ENCODE data around the gene SFMBT2.

DNA sequence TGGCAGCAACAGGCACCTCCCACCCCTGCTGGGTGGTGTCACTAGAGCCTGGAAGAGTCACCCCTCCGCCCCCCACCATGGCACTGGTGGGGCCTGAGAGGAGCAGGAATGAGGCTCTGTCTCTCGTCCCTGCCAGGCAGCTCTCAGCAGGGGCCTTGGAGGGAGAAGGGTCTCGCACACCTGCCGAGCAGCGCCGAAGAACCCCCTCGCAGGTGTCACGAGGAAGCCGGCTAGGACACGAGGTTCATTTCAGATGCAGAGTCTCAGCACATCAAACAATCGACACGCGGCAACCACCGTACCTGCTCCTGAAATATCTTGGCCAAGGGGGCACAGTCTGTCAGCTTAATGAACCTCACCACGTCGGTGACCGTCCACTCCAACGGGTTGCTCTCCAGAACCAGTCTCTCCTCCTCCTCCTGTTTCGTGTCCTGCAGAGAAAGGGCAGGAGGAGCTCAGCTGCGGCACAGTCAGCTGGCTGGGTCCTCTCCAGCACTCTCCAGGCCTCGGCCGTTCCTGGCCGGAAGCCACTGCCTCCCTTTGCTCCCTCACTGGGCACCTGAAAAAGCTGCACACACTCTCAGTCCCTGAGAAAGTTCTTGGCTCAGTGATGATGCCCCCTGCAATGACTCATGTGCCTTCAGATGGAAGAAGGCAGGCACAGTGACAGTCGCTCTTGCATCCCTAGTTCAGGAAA, 240.1 kb downstream of the SFMBT2 start:
- TF ChIP-seq, protein P1, sequence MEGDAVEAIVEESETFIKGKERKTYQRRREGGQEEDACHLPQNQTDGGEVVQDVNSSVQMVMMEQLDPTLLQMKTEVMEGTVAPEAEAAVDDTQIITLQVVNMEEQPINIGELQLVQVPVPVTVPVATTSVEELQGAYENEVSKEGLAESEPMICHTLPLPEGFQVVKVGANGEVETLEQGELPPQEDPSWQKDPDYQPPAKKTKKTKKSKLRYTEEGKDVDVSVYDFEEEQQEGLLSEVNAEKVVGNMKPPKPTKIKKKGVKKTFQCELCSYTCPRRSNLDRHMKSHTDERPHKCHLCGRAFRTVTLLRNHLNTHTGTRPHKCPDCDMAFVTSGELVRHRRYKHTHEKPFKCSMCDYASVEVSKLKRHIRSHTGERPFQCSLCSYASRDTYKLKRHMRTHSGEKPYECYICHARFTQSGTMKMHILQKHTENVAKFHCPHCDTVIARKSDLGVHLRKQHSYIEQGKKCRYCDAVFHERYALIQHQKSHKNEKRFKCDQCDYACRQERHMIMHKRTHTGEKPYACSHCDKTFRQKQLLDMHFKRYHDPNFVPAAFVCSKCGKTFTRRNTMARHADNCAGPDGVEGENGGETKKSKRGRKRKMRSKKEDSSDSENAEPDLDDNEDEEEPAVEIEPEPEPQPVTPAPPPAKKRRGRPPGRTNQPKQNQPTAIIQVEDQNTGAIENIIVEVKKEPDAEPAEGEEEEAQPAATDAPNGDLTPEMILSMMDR (IDR thresholded peaks at IDR 0.05): no peak
- TF ChIP-seq POLR2A (IDR thresholded peaks at IDR 0.05) (no peak), EP300 (IDR thresholded peaks at IDR 0.05) (no peak)

All from suprapubic skin (tissue), 3 donors.